GM19035 (cell line): Measurements from ENCODE around the gene PNMA8B.
"Not testable (repeated sequence)": the region's sequence is repeated elsewhere in the genome, so short reads cannot be mapped to it uniquely, and the experiment has no call there.

Source experiments
- ATAC-seq: cut with Tn5 transposase; IDR thresholded peaks from one replicate; pipeline ENCODE4 v1.9.1; 2021; ENCODE audit not compliant: unreplicated experiment

The PNMA8B gene

DNA sequence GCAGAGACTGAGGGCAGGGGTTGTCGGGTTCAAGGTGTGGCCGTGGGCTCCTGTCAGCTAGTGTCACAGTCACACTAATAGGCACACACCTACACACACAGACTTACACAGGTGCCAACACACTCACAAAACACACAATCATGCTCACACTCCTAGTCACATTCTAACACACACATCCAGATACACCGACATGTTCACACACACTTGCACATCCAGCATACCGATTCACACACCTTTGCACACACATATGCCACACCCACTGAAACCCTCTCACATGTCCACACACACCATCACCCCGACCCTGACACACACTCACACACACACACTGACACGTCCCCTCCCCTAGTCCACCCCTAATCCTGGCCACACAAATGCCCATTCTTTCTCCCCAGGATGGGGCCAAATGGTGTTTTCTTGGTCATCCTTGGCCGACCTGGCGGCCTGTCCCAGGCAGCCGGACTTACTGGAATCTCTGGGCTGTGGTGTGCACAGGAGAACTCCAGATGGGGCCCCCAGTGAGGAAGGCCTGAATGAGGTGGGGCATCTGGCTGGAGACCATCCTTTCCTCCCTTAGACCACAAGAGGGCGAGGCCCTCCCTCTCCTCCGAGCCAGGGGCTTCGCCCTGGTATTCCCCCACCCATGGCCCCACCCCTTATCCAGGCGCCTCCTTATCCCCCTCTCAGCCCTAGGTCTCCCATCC, 19.1 kb upstream of the PNMA8B start:
- no peak for ATAC-seq

DNA sequence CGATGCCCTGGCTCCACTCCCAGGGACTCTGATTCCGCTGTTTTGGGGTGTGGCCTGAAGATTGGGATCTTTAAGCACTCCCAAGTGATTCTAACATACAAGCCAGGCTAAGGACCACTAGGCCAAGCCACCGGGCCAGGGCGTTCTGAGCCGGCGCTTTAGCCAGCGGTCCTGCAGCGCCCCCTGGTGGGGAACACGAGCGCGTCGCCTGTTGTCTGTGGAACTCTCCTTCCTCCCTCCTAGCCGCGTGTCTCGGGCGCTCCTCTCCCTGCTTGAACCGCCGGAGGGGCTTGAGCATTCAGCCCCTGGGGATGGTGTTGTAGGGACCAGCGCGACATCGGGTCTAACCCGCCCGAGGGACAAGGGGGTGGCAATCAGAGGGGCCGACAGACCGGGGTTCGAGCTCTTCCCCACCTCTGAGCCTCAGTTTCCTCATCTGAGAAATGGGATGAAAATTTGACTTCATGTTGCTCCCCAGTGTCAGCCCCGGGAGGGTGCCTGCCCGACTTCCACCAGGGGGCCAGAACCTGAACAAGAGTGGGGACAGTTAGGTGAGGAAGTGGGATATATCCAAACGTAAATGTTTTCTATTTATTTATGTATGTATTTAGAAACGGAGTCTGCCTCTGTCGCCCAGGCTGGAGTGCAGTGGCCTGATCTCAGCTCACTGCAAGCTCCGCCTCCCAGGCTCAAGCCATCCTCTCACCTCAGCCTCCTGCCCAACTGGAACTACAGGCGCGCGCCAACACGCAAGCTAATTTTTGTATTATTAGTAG, 18.0 kb upstream of the PNMA8B start:
- ATAC-seq = no peak

DNA sequence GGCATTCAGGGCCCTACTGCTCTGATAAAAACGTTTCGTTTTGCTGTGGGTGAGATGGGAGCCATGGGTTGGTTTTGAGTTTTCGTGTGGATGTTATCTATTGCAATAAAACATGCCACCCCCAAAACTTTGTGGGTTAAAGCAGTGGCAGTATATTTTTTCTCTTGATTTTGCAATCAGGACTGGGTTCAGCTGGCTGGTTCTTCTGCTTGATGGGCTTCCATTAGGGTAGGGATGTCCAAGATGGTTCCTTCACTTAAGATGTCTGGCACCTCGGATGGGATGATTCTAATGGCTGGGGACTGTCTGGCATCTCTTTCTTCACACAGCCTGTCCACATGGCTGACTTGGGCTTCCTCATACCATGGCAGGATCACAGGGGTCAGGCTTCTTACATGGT, 15.6 kb upstream of the PNMA8B start:
- ATAC-seq = no peak

DNA sequence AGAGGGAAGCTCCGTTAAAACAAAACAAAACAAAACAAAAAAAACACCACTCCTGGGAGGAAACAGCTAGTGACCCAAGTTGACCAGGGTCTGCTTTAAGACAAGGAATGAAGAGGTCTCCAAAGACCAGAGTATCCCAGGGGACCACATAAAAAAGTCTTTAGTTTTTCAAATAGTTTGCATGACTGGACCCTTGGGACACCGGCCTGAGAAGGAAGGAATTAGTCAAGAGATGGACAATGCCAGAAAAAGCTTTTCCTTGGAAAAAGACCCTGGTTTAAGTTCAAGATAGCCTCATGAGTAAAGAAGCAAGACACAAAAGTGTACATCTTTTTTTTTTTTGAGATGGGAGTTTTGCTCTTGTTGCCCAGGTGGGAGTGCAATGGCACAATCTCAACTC, 12.5 kb upstream of the PNMA8B start:
- no peak for ATAC-seq

DNA sequence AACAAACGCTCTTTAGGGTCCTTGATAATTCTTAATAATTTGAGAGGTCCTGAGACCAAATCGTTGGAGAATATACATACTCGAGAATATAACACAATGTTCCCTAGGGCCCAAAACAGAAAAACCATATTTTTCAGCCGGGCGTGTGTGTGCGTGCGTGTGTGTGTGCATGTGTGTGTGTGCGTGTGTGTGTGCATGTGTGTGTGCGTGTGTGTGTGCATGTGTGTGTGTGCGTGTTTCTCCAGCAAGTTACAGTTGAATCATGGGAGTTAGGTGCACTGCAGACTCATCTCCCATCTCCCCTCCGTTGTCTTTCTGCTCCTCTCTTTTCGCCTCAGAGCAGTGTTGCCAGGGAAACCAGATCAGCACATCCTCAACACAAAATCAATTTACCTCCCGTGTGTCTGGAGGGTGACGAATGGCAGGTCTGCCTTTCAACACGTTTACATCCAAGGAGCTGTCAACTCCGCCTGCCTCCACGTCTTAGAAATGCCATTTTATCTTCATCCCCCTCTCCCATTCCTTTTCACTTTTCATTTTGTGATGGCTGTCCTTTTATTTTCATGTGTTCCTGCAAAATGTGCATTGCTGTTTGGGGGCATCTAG, 8.3 kb upstream of the PNMA8B start:
- no peak for ATAC-seq

DNA sequence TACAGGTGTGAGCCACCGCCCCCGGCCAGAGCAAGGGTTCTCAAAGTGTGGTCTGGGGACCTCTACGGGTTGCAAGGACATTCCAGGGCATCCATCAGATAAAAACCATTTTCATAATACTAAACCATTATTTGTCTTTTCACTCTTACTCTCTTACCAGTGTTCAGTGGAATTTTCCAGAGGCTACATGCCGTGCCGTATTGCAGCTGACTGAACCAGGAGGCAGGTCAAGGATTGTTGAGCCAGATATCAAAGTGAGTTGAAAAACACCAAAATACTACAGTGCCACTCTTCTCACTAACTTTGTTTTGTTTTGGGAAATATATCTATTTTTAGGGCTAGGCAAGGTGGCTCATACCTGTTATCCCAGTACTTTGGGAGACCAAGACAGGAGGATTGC, 7.2 kb upstream of the PNMA8B start:
- no peak for ATAC-seq

DNA sequence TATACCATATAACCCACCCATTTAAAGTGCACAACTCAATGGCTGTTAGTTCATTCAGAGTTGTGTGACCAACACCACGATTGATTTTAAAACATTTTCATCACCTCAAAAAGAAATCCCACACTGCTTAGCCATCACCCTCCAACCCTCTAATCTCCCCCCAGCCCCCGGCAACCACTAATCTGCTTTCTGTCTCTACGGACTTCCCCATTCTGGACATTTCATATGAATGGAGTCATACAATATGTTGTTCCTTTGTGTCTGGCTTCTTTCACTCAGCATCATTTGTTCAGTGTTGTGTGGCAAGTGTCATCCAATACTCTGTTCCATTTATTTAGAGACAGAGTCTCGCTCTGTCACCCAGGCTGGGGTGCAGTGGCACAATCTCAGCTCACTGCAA, 4.0 kb upstream of the PNMA8B start:
- ATAC-seq = no peak

DNA sequence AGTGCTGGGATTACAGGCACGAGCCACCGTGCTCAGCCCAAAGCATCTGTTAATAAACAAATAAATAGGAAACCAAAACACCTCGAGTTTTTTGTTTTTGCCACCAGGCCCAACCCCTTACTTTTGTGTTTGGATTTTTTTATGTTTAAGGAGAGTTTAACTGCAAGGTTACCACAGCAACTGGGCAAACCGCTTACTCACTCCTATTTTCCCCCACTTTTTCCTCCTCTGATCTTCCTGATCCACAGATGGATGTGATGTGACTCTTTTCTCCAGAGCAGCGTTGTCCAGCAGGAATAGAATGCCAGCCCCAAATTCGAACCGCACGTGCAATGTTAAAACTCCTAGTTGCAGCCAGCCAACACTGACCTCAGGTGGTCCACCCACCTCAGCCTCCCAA, 2.1 kb upstream of the PNMA8B start:
- no peak for ATAC-seq

DNA sequence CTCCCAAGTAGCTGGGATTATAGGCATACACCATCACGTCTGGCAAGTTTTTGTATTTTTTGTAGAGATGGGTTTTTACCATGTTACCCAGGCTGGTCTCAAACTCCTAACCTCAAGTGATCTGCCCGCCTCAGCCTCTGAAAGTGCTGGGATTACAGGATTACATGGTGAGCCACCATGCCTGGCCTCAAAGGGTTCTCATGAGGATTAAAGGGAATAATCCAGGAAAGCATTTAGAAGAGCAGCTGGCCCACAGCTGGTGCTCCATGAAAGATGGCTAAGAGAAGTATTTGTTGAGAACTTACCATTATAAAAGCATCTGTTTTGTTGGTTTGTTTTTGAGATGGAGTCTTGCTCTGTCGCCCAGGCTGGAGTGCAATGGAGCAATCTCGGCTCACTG, 1.2 kb upstream of the PNMA8B start:
- not testable (repeated sequence) for ATAC-seq

DNA sequence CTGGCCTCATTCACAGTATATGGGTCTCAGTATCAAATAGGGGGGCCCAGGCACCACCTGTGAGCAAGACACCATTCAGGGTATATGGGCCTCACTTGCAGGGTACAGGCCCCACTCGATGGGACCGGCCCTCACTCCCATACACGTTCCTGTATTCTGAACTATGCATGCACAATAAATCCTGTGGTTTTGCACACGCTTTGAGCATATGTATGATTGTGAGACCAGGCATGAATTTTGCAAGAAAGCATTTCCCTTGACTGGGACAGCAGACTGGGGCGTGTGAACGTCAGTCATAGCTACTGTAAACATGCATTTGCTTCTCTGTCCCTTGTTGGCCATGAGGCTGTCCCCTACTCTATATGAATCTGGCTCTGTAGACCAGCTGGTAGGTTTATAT, 637 bp upstream of the PNMA8B start:
- ATAC-seq = no peak

DNA sequence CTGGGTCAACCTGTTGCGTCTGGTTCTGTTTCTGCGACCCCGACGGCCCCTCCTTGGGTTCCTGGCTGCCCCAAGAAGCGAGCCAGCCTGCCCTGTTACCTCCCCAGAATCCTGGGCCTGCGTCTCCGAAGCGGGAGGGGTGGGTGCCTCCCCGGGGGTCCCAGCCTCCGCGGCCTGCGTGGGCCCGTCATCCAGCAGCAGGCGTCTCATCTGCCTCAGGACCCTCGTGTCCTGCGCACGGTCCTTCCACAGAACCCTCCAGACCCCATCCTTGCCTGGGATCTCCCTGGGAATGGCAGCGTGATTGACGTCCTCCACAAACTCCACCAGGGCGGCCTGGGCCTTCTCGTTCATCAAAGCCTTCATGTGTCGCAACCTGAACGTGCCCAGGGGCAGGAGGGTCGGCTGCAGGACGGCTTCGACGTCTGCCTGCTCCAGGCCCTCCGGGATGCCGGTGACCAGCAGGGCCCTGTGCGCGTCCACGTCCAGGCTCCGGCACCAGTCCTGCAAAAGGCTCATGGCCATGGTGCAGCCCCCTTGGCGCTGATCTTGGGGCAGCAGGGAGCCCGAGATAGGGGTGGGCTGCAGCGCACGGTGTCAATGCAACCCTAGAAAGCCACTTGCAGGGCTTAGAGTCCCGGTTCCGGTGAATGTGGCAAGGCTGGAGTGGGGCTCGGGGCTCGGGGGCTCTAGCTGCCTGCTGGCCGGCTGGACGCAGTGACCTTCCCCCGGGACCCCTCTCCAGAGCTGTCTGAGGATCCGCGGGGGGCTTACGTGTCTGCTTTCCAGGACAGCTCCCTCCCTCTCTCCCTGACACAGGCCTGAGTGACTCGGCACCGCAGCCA, 504 bp downstream of the PNMA8B start:
- ATAC-seq = no peak

DNA sequence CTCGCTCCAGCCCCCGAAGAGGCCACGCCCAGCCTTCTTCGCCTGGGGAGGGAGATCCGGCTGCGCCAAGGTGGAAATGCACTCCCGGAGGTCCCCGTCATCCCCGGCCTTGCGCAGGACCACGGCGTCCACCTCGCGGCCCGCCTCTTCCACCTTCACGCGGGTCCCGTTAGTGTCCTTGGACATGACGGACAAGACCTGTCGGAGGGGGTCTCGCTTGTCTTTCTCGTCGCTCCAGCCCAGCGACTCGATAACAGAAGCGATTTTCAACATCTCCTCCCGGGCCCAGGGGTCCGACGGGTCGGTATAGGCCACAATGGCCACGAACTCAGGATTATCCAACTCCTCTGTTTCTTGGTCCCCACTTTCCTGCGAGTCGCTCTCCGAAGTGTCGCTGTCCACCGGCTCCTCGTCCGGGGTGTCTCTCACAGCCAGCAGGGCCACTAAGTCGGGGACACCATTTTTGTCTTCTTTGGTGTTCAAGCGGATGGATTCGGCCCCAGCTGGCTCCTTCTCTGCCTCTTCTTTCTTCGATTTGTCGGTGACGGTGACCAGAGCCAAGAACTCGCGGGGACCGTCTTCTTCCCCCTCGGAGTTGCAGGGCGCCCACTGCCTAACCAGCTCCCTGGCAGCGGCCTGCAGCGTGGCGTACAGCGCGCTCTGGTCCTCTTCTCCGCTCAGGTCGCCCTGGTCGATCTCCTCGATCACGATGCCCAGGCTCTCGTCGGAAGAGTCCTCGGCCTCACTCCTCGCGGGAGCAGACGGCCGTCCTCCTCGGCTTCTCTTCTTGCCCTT, 1.3 kb downstream of the PNMA8B start:
- no peak for ATAC-seq

DNA sequence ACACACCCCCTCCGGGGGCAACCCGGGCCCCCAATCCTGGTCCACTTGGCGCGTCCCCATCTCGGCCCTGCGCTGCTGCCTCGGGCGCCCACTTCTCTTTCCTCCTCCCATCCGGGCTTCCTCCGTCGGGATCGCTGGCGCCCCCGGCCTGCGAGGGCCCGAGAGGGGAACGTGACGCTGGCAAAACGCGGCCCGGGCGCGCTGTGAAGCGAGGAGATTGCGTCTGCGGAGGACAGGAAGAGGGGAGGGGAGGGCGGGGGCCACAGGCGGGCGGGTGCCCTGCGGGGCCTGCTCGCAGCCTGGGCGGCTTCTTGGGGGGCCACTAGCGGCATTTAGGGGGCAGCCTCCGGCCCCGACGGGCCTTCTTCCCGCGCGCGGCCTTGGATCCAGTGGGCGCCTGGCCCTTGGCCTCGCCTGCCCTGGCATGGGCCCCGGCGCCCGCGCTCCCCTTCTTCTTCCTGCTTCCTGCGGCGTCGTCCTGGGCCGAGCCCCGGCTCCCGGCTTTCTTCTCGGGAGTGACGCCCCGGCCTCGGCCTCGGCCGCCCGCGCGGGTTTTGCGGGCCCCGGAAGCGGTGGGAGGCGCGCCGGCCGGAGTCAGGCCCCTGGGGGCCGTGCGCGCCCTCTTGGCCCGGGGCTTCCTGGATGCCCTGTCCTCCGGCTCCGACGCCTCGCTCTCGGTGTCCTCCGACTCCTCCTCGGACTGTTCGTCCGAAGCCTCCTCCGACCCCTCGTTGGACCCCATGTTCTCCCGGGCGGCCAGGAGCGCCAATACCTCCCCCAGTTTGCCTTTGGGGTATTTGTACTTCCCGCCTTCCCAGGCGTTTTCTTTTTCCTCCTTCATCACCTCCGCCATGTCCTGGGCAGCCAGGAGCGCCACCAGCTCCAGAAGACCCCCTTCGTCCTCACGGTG, 2.2 kb downstream of the PNMA8B start:
- no peak for ATAC-seq

DNA sequence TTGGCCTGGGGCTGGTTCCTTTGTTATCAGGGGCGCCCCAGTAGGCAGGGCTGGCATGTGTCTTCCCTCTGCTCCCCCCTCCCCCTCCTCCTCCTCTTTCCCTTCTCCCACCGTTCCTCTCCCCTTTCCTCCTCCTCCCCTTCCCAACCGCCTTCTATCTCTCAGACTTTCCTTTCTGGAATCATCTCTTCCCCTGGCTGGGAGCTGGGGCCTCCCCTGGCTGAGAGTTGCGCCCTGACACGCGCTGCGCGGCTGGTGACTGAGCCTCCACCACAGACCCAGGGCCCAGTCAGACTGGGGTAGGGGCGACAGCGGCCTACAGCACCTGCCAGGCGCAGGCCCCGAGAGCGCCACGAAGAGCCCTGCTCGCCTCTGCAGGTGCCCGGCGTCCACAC, 2.8 kb downstream of the PNMA8B start:
- no peak for ATAC-seq

DNA sequence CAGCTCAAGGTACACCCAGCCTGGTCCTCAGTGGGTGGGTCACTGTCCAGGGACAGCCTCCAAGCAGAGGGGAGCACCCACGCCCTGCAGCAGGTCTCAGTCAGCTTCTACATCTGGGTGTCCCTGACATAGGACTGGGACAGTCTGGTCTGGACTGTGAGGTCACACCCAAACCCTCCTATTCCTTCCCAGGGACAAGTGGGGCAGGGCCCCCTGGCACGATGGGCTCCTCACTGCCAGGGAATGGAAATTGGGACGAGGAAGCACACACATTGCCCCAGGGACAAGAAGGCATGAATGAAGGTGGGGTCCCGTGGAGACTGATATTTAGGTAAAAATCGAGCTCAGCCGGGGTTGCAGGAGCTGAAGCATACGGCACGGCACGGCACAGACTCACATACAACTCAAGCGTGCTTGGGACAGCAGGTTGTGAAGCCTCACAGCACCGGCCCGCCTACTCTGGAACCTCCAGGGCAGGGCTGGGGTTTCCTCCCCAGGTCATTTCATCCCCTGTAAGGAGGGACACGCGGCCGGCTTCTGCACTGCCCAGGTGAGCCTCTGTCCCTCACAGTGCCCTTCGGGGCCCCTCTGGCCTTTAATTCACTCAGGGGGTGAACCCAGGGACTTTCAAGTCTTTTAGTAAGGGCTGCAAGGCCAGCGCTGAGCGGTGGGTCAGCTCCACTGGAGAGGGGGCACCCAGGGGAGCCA, 3.5 kb downstream of the PNMA8B start:
- ATAC-seq = no peak

DNA sequence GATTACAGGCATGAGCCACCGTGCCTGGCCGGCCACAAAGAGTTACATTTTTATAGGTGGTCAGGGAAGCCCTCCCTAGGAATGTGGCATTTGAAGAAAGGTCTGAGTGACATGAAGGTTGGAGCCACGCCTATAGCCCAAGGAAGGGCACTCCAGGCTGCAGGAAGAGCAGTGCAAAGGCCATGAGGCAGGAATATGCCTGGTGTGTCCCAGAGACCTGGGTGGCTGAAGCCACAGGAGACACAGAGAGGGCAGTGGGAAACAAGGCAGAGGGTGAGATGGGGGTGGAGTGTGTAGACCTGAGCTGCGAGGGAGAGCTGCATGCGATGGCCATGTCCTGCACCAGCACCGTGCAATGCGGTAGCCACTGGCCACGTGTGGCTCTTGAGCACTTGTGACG, 4.9 kb downstream of the PNMA8B start:
- ATAC-seq = no peak

DNA sequence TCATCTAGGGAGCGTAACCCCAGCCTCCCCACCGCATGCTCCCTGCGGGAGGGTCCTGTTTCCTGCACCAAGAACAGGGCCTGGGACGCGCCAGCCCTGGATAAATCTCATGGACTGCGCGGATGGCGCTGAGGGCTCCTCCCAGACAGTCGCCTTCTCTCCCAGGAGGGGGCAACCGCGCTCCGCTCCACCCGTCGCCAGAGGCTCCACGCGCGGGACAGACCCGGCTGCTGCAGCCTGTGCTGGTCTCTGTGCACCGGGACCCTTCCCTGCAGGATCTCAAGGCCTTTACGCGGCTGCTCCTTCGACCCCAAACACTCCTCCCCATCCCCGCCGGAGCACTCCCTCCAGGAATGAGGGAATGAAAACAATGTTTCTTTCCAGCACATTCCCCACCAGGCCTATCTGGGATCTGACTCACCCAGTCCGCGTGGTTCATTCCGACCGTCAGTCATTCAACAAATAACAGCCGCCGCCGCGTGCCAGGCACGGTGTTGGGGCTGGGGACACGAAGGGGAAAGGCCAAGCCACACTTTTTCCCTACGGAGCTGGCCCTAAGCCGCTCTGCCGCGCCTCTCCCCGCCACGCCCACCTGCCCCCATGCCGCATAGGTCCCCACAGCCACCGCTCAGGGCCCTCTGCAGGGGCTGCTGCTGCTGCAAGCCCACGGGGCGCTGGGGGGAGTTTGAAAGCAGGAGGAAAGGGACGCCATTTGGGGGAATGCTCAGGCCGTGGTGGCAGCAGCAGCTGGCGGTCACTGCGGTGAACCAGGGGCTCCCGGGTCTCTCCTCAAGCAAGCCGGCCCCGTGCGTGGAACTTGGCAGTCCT, 6.0 kb downstream of the PNMA8B start:
- no peak for ATAC-seq

DNA sequence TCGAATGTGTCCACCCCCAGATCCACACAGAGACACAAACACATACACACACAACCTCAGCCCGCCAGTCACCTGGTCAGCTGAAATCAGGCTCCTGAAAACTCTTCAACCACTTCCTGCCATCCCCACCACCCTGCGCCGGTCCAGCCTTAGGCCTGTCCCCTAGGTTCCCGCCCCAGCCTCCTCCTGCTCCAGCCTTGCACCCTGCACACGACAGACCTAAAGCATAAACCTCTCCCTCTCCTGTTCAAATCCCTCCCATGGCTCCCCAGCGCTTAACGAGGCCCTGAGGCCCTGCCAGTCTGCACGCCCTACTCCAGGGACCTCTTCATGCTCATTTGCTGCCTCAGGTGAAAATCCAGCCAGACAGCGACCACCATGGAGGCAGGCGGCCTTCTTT, 7.1 kb downstream of the PNMA8B start:
- ATAC-seq = no peak
